Choroid plexus epithelial cell (primary cell): ENCODE data around the gene LAMTOR2.

Source experiments
- DNase-seq: peaks from one replicate; pipeline ENCODE4 v3.0.0-alpha.2; 2010; ENCODE audit warnings: low read depth
- H3K4me3 ChIP-seq: 2 replicates; pipeline ENCODE4 v1.5.1; 2011; ENCODE audit warnings: low read depth, mild to moderate bottlenecking, control low read depth, low read length, moderate library complexity
- CTCF ChIP-seq: conservative IDR thresholded peaks from 2 replicates; pipeline ENCODE4 v1.5.1; 2011; ENCODE audit warnings: low read depth, mild to moderate bottlenecking, control low read depth, inconsistent platforms, low read length, moderate library complexity

The LAMTOR2 gene

GRCh38 chr1:156098784-156099183 is 44.2 kb downstream of the LAMTOR2 start:
- no peak for TF ChIP-seq CTCF
- no peak overlapping the region for H3K4me3 ChIP-seq
- DNase-seq = no peak

GRCh38 chr1:156099282-156099681 is 44.7 kb downstream of the LAMTOR2 start:
- TF ChIP-seq CTCF = no peak
- no peak overlapping the region for H3K4me3 ChIP-seq

GRCh38 chr1:156100205-156100995 is 45.8 kb downstream of the LAMTOR2 start:
- no peak for DNase-seq
- TF ChIP-seq CTCF = no peak
- H3K4me3 ChIP-seq = no peak overlapping the region

More at GRCh38 chr1:156099282-156099681, 44.7 kb downstream of the LAMTOR2 start:
- DNase-seq = no peak

GRCh38 chr1:156101880-156102279 is 47.3 kb downstream of the LAMTOR2 start:
- TF ChIP-seq CTCF = no peak
- H3K4me3 ChIP-seq = no peak overlapping the region
- no peak for DNase-seq

- H3K4me3 ChIP-seq = no peak overlapping the region
- no peak for TF ChIP-seq CTCF
- no peak for DNase-seq
Measured at GRCh38 chr1:156102633-156103511, 48.3 kb downstream of the LAMTOR2 start.

GRCh38 chr1:156103521-156103947 is 49.0 kb downstream of the LAMTOR2 start:
- no peak for DNase-seq
- no peak overlapping the region for H3K4me3 ChIP-seq
- no peak for TF ChIP-seq CTCF
